ENCODE data around the gene MAST4.

MAST4 gene

GRCh38 chr5:67042176-67043003 lies 446.2 kb downstream of the MAST4 start:
- TF ChIP-seq, protein P1, sequence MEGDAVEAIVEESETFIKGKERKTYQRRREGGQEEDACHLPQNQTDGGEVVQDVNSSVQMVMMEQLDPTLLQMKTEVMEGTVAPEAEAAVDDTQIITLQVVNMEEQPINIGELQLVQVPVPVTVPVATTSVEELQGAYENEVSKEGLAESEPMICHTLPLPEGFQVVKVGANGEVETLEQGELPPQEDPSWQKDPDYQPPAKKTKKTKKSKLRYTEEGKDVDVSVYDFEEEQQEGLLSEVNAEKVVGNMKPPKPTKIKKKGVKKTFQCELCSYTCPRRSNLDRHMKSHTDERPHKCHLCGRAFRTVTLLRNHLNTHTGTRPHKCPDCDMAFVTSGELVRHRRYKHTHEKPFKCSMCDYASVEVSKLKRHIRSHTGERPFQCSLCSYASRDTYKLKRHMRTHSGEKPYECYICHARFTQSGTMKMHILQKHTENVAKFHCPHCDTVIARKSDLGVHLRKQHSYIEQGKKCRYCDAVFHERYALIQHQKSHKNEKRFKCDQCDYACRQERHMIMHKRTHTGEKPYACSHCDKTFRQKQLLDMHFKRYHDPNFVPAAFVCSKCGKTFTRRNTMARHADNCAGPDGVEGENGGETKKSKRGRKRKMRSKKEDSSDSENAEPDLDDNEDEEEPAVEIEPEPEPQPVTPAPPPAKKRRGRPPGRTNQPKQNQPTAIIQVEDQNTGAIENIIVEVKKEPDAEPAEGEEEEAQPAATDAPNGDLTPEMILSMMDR (IDR thresholded peaks at IDR 0.05; ENCODE audit: low read depth, low read length) = no peak
- no peak overlapping the region for H3K4me3 ChIP-seq (ENCODE audit: low read depth, low read length)

- TF ChIP-seq, protein P1 (IDR thresholded peaks at IDR 0.05; ENCODE audit: low read depth, low read length) = no peak
- no peak overlapping the region for H3K4me3 ChIP-seq (ENCODE audit: low read depth, low read length)
These were observed 447.8 kb downstream of the MAST4 start for GRCh38 chr5:67043796-67044511.

GRCh38 chr5:67045816-67046740 lies 449.9 kb downstream of the MAST4 start:
- TF ChIP-seq, protein P1 (IDR thresholded peaks at IDR 0.05; ENCODE audit: low read depth, low read length) = no peak
- H3K4me3 ChIP-seq (ENCODE audit: low read depth, low read length) = no peak overlapping the region

- TF ChIP-seq, protein P1 (IDR thresholded peaks at IDR 0.05; ENCODE audit: low read depth, low read length) = no peak
- no peak overlapping the region for H3K4me3 ChIP-seq (ENCODE audit: low read depth, low read length)
These were observed 451.0 kb downstream of the MAST4 start for GRCh38 chr5:67047160-67047559.

- no peak overlapping the region for H3K4me3 ChIP-seq (ENCODE audit: low read depth, low read length)
- TF ChIP-seq, protein P1 (IDR thresholded peaks at IDR 0.05; ENCODE audit: low read depth, low read length) = no peak
These were observed 451.4 kb downstream of the MAST4 start for GRCh38 chr5:67047616-67048015.

DNA sequence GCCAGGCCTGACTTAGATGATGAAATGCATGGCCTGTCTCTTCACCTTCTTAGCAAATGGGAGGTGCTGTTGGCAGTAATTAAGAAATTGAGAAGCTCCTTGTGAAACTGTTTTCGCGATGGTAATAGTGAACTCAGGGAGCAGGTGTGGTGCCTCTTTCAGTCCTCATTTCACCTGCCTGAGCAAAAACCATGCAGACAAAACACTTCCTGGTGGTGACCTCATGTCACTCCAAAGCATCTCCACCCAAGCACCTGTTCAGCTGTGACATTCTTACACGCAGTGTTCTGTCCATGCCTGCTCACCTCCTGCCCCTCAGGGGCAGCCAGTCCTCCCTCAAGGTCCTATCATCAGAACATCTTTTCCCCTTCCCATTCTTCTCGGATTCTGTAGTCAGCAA lies 453.9 kb downstream of the MAST4 start:
- TF ChIP-seq, protein P1 (IDR thresholded peaks at IDR 0.05; ENCODE audit: low read depth, low read length) = no peak
- H3K4me3 ChIP-seq (ENCODE audit: low read depth, low read length) = no peak overlapping the region

All from WI38 (cell line).